GM12878 (cell line): ENCODE data around the gene KCNQ1. TPM values are rescaled to one million over a fixed set of nuclear protein-coding genes. Genes with fewer than 3 reads are reported as not detected.

ENCODE experiments used
- CUX1 ChIP-seq: IDR thresholded peaks from 2 replicates; pipeline ENCODE4 v1.6.1; 2012; ENCODE audit warnings: improper control_type of control experiment, low read depth, low read length; ENCODE audit not compliant: insufficient replicate concordance
- TARDBP ChIP-seq: IDR thresholded peaks from 2 replicates; pipeline ENCODE4 v1.6.1; 2016; ENCODE audit warnings: borderline replicate concordance
- ZNF217 ChIP-seq: fragments of 450-650 bp; IDR thresholded peaks from 2 replicates; pipeline ENCODE4 v1.6.1; 2017; ENCODE audit warnings: antibody characterized with exemption, mild to moderate bottlenecking
- ZNF592 ChIP-seq: fragments of 450-650 bp; IDR thresholded peaks from 2 replicates; pipeline ENCODE4 v1.6.1; 2017; ENCODE audit warnings: mild to moderate bottlenecking, moderate library complexity
- polyA plus RNA-seq, 11 experiments: library from polyadenylated mRNA; depleted of rRNA in 4 of 11; unstranded in 6 of 11; stranded (reverse) in 5 of 11; fragments of >200 nt; fragmentation: Nextera tagmentation in 4 of 11; fragmentation: Illumina TruSeq in 1 of 11; extraction: Ambion mirVana in 4 of 11; extraction: Trizol in 1 of 11; gene quantifications; 1 replicate in 1 of 11; 2 replicates in 10 of 11; pipeline versions ENCODE4 v1.2.1 to v1.2.3, GENCODE V29; 2011 to 2016; ENCODE audit warnings: inconsistent platforms in 2 of 11, missing spikeins in 2 of 11, low read depth in 1 of 11
- total RNA-seq, 4 experiments: library from RNA; depleted of rRNA in 3 of 4; stranded (reverse); fragments of >200 nt in 3 of 4; fragmentation: Illumina TruSeq in 1 of 4; extraction: Trizol in 1 of 4; gene quantifications; 2 replicates each; pipeline versions ENCODE4 v1.2.1 to v1.2.3, GENCODE V29; 2013 to 2021

The KCNQ1 gene
- total and polyA plus RNA-seq, 10 of the 15 experiments (the other 5 are each of a cell fraction or from before 2014, with no cell fraction given), result 0.03 to 0.15 (median 0.12) TPM; not detected in 7

DNA sequence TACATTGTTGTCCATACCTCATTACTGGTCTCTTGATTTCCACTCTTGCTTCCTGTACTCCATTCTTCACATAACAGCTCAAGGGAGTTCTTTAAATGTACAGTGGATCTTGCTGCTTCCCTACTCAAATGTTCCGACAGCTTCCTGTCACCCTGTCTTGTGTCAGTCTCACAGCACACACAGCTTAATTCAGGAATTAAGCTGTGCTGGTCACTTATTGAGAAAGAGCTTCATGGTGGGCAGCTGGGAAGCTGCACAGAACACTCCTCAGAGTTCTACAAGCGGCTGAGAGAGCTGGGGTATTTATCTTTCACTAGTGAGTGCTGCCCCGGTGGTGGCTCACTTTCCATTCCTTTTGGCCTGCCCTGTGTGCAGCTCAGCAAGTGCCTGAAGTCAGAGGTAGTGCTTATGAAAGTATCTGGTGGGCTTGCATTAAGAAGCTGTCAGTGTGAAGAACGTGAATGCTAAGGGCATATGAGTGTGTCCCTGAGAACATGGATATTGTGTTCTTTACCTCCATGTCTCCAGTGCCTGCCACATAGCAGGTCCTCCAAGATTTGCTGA lies 206.3 kb downstream of the KCNQ1 start (continued):
- TF ChIP-seq ZNF592, result no peak
- TF ChIP-seq ZNF217, result no peak
- TF ChIP-seq CUX1, result no peak
- no peak for TF ChIP-seq TARDBP
